ENCODE results near the gene KCNK3.

The KCNK3 gene

DNA sequence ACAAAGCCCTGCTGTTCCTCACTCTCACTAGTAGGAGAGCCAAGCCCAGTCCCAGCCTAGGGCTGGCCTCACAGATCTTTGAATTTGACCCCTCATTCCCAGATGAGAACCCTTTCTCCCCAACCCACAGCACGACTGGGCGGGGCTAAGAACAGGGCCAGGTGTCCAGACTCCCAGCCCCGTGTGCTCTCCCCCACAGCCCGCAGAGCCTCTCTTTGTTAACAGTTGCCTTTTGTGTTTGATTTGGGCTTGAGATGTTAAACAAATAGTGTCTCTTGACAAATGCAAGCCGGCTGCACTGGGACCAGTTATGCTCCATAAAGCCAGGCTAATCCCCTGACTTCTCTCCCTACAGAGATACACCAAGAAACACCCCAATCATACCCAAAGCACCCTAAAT is 4.7 kb upstream of the KCNK3 start:
- DNase-seq (ENCODE audit: low read depth in 1 of 2, low spot score in 1 of 2): no peak

DNA sequence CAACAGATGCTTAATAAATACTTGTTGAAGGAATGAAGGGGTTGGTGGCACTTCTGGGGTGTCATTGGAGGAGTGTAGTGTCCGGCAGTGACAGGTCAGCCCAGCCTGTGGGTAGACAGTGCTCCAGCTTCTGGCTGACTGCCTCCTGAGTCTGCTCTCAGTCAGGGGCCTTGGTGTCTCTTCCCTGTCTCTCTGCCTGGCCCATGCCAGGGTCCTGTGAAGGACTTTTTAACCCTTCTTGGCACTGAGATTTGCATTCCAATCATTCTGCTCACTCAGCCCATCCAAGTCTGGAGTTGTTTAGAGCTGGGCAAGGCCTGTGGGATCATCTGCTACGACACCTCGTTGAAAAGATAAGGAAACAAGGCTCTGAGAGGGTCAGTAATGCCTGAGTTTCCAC is 1.4 kb upstream of the KCNK3 start:
- DNase-seq (ENCODE audit: low read depth in 1 of 2, low spot score in 1 of 2): no peak

GRCh38 chr2:26691881-26692278 is 642 bp upstream of the KCNK3 start:
- no peak for DNase-seq (ENCODE audit: low read depth in 1 of 2, low spot score in 1 of 2)

DNA sequence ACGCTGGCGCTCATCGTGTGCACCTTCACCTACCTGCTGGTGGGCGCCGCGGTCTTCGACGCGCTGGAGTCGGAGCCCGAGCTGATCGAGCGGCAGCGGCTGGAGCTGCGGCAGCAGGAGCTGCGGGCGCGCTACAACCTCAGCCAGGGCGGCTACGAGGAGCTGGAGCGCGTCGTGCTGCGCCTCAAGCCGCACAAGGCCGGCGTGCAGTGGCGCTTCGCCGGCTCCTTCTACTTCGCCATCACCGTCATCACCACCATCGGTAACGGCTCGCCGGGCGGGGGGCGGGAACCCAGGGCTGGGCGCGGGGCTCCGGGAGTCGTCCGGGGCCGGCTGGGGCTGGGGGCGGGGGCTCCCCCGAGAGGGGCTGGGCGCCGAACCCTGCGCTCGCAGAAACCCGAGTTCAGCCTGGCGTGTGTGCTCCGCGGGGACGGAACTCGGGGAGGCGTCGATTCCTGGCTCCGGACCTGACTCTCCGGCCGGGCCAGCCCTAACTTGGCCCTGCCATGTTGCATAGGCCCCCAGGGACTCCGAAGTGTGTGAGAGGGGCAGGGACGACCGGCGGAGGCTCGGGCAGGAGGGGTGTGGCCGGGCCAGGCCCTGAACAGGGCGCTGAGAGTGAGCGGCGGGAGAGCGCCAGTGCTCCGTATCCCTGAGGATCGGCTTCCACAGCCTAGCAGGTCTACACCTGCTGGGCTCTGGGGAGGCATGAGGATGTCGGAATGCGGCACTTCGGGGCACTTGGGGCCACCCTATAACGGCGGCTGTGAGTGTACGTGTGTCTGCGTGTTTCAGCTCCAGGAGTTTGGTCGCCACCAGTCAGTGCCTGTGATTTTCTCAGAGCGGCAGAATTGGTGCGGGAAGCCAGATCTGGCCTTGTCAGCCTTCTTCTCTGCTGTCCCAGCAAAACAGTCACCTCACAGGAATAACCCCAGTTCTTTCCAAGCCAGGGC is 651 bp downstream of the KCNK3 start:
- DNase-seq (ENCODE audit: low read depth in 1 of 2, low spot score in 1 of 2): no peak

GRCh38 chr2:26694001-26694400 is 1.5 kb downstream of the KCNK3 start:
- DNase-seq (ENCODE audit: low read depth in 1 of 2, low spot score in 1 of 2): no peak

DNA sequence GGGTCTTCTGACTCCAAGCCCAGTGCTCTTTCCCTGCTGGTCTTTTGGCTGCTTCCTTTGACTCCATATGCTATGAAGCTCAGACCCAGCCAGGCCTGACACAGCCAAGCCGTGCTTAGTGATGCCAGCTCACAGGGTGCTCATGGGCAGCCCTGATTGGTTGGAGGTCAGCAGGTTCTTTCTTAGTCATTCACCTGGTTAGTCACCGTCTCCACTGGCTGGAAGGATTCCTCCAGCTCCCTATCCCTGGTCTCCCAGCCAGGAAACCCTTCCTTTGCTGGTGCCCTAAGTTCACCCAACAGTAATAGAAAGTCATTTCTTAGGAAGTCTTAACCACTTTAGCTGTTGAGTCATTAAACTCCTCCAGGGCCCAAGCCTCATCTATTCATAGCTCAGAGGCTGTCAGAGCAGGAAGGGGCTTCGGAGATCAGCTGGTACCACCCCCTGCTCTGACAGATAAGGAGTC is 3.9 kb downstream of the KCNK3 start:
- no peak for DNase-seq (ENCODE audit: low read depth in 1 of 2, low spot score in 1 of 2)

DNA sequence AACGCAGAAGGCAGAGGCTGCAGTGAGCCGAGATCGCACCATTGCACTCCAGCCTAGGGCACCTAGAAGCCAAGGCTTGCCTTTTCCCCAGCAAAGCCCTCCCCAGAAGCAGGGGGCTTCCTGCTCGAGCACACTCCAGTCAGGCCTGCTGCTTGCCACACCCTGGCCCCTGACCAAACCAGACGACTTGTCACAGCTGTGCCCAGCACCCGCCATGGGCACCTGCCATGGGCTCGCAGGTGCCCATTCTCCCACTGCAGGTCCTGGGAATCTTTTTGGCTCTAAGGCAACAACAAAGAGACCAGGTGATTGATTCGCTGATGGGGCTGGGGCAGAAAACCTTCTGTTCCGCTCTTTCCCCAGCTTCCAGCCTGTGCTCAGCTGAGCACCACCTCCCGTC is 4.9 kb downstream of the KCNK3 start:
- DNase-seq (ENCODE audit: low read depth in 1 of 2, low spot score in 1 of 2): no peak

- no peak for DNase-seq (ENCODE audit: low read depth in 1 of 2, low spot score in 1 of 2)
Measured at GRCh38 chr2:26699295-26699694, 6.8 kb downstream of the KCNK3 start.

- no peak for DNase-seq (ENCODE audit: low read depth in 1 of 2, low spot score in 1 of 2)
Measured at GRCh38 chr2:26700078-26700477, 7.6 kb downstream of the KCNK3 start.

DNA sequence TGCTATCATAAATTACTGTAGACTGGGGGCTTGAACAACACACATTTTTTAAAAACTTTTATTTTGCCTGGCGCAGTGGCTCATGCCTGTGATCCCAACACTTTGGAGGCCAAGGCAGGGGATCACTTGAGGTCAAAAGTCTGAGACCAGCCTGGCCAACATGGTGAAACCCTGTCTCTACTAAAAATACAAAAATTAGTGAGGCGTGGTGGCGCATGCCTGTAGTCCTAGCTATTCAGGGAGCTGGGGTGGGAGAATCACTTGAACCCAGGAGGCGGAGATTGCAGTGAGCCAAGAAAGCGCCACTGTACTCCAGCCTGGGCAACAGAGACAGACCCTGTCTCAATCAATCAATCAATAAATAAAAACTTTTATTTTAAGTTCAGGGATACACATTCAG is 9.1 kb downstream of the KCNK3 start:
- DNase-seq (ENCODE audit: low read depth in 1 of 2, low spot score in 1 of 2): no peak

DNA sequence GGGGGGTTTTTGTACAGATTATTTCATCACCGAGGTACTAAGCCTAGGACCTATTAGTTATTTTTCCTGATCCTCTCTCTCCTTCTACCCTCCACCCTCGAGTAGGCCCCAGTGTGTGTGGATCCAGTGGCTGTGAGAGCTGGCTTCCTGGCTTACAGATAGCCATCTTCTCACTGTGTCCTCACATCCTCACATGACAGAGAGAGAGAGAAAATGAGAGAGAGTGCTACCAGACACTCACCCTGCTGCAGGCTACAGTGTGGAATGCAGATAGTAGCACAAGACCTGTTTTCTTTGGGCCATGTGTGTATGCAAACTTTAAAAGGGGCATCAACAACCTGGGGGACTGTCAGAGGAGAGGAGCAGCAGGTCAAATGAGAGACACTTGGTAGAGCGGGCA is 9.5 kb downstream of the KCNK3 start:
- no peak for DNase-seq (ENCODE audit: low read depth in 1 of 2, low spot score in 1 of 2)

- DNase-seq (ENCODE audit: low read depth in 1 of 2, low spot score in 1 of 2): no peak
Measured at GRCh38 chr2:26704441-26704977, 12.0 kb downstream of the KCNK3 start.

DNA sequence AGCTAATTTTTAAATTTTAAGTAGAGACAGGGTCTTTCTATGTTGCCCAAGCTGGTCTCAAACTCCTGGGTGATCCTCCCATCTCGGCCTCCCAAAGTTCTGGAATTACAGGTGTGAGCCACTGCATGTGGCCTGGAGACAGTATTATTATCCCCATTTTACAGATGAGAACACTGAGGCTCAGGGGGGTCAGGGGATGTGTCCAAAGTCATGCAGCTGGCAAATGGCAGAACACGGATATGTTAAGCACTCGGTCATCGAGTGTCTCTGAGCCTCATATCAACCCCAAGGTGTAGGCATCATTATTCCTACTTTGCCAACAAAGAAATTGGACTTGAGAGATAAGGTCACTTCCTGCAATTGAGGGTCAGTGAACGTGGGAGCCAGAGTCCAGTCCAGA is 12.6 kb downstream of the KCNK3 start:
- no peak for DNase-seq (ENCODE audit: low read depth in 1 of 2, low spot score in 1 of 2)

DNA sequence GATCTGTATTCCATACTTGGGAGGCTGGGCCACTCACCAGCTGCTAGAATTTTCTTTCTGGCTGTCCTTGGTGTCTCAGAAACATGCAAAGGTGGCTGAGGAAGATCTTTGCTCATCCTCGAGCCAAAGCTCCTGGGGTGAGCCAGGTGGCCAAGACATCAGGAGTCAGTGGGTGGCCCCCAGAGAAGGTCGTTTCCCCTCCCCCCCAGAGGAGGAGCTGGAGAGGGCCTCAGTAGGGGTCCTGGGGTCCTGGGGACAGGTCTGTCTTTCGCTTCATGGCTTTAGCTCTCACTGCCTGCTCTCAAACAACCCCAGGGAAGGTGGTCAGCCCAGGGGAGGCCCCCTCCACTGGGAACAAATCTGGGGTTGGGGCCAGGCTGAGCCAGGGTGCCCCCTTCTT is 13.6 kb downstream of the KCNK3 start:
- DNase-seq (ENCODE audit: low read depth in 1 of 2, low spot score in 1 of 2): no peak

- no peak for DNase-seq (ENCODE audit: low read depth in 1 of 2, low spot score in 1 of 2)
Measured at GRCh38 chr2:26706616-26707473, 14.3 kb downstream of the KCNK3 start.

- DNase-seq (ENCODE audit: low read depth in 1 of 2, low spot score in 1 of 2): no peak
Measured at GRCh38 chr2:26707747-26708146, 15.2 kb downstream of the KCNK3 start.

DNA sequence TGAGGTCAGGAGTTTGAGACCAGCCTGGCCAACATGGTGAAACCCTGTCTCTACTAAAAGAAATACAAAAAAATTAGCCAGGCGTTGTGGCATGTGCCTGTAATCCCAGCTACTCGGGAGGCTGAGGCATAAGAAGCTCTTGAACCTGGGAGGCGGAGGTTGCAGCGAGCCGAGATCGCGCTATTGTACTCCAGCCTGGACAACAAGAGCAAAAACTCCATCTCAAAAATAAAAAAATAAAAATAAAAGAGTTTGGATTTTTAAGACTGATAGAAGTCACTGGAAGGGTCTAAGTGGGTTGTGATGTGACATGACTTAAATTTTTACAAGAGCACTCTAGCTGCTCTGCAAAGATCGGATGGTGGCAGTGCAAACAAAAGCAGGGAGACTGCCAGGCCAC is 15.9 kb downstream of the KCNK3 start:
- no peak for DNase-seq (ENCODE audit: low read depth in 1 of 2, low spot score in 1 of 2)

- no peak for DNase-seq (ENCODE audit: low read depth in 1 of 2, low spot score in 1 of 2)
Measured at GRCh38 chr2:26709323-26710110, 17.0 kb downstream of the KCNK3 start.

DNA sequence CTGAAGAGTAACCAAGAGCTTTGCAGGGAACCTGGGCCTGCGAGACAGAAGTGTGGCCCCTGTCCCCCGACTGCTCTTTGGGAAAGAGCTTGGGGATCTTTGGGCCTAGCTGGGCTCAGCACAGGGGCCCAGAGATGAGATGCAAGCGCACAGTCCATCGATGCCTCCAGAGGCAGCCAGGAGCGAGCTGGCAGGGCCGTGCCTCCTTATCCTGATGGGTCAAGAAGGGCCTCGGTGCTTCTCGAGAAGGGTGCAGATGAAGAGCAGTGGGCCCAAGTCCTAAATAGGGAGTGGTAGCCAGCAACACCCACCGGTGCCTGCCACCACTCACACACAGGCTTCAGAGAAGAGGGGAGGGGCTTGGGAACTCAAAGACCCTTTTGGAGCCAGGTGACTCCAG is 17.6 kb downstream of the KCNK3 start:
- DNase-seq (ENCODE audit: low read depth in 1 of 2, low spot score in 1 of 2): no peak

- no peak for DNase-seq (ENCODE audit: low read depth in 1 of 2, low spot score in 1 of 2)
Measured at GRCh38 chr2:26710743-26711456, 18.4 kb downstream of the KCNK3 start.

All from activated T-helper 1 cell treated with anti-CD3 and anti-CD28 coated beads, Interleukin-2, amount 50 U/mL, for 16 hours (primary cell).